NOMO-1 (cell line): ENCODE measurements around the gene ARL8A.
"Not testable (repeated sequence)": the region's sequence is repeated elsewhere in the genome, so short reads cannot be mapped to it uniquely, and the experiment has no call there.

Source experiments
- DNase-seq, 2 experiments: peaks; one replicate each; lab custom pipeline; 2025; ENCODE audit not compliant: unreplicated experiment in 2 of 2; lab: John Stamatoyannopoulos, UW

ARL8A gene

GRCh38 chr1:202143011-202143767 lies 1.3 kb downstream of the ARL8A start:
- peak; percentile 66 to 78 for DNase-seq

DNA sequence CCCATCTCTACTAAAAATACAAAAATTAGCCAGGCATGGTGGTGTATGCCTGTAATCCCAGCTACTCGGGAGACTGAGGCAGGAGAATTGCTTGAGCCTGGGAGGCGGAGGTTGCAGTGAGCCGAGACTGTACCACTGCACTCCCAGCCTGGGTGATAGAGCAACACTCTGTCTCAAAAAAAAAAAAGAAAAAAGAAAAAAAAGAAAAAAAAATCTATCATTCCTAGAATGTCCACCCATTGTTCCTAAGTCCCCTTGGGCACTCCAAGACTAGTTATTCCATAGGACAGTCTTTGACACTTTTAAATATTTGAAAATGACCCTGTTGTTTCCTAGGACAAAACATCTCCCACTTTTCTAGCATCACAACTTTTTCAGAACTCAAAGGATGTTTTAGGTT lies 3.1 kb downstream of the ARL8A start:
- DNase-seq, result not testable (repeated sequence)

GRCh38 chr1:202140833-202141232 lies 3.7 kb downstream of the ARL8A start:
- DNase-seq, result no peak

DNA sequence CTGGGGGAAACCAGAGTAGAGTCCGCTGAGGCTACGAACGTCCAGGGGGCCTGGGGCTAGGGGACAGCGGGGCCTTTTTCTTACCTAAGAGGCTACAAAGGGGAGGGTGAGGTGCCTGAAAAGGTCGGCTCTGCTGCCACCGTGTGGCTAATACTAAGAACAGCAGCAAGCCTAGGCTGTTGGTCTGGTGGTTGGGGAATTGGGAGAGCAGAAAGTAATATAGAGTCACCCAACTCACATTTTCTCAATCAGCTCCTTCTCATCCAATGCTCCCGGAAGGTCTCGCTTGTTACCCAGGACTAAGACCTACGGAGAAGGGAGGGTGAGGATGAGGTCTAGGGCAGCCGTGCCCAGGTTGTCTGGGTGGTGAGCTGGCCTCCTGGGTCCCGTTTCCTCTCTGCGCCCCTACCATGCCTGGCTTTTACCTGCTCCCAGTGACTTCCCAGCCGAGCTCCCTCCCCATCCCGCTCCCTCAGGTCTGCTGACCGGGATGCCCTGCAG lies 9.3 kb downstream of the ARL8A start:
- DNase-seq, result peak; percentile 28 to 65

- DNase-seq, result no peak
Measured at GRCh38 chr1:202134645-202135172, 9.8 kb downstream of the ARL8A start.

- DNase-seq, result no peak
Measured at GRCh38 chr1:202133989-202134388, 10.5 kb downstream of the ARL8A start.

- no peak for DNase-seq
Measured at GRCh38 chr1:202133496-202133895, 11.0 kb downstream of the ARL8A start.

- DNase-seq, result no peak
Measured at GRCh38 chr1:202133001-202133400, 11.5 kb downstream of the ARL8A start.

DNA sequence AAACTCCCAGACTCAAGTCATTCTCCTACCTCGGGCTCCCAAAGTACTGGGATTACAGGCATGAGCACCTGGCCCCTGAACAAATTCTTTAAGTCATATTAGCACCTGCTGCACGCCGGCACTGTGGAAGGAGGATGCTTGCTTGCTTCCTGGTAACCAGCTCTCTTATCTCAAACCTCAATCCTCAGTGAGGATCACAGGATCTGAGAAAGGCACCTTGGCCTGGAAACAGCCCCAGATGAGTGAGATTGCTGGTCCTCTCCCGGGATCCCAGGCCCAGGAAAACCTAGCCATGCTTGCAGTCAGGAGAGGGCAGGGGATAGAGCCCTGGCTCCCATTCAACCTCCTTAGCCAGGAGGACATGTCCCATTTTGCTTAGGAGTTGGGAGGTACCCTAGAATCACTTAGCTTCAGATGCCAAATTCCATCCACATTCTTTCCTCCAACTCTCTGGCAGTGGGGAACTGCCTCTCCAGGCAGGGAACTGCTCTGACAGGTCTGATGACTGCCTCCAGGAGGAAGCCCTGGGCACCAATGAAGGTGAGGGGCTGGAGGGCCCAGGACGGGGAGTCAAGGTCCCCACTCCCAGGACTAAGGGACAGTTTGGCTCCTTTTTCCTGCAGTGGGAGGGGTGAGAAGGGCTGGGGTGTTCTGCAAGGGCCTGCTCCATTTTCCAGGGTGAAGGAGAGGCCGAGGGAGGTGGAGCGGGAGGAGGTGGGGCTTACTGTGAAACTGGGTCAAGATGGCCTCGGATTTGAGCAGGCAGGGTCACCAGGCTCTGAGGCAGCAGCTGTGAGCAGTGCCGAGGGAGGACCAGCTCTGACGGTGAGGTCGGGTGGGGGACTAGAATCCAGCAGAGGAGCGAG lies 12.3 kb downstream of the ARL8A start:
- DNase-seq, result no peak

GRCh38 chr1:202130816-202131522 lies 13.6 kb downstream of the ARL8A start:
- no peak for DNase-seq

- DNase-seq, result no peak
Measured at GRCh38 chr1:202130297-202130721, 14.2 kb downstream of the ARL8A start.

- DNase-seq, result no peak
Measured at GRCh38 chr1:202129453-202130296, 14.9 kb downstream of the ARL8A start.

- DNase-seq, result no peak
Measured at GRCh38 chr1:202127836-202128622, 16.5 kb downstream of the ARL8A start.

GRCh38 chr1:202127061-202127460 lies 17.5 kb downstream of the ARL8A start:
- no peak for DNase-seq

DNA sequence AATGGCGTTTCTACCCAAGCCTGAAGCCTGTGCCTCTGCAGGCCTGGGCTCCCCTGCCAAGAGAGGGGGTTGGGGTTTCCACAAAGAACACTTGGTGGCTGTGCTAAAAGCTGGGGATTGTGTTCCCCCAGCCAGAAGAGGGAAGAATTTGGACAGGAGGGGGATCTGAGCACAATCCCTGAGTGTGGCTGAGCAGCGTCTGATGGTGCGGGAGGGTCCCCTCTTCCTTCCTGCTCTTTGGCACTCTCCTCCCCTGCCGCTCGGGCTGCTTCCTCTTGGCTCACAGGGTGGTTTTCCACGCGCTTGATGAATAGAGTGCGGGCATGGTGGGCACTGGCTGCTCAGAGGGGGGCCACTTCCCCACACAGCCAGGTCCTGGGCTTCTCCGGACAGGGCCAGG lies 18.1 kb downstream of the ARL8A start:
- DNase-seq, result no peak

DNA sequence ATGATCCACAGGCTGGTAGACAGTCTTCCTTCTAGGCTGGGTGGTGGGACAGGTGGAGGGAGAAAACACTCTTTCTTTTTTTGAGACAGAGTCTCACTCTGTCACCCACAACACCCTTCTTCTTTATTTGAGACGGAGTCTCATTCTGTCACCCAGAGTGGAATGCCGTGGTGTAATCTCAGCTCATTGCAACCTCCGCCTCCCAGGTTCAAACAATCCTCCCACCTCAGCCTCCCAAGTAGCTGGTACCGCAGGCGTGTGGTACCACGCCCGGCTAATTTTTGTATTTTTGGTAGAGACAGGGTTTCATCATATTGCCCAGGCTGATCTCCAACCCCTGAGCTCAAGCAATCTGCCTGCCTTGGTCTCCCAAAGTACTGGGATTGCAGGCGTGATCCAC lies 18.9 kb downstream of the ARL8A start:
- no peak for DNase-seq

- DNase-seq, result no peak
Measured at GRCh38 chr1:202124142-202124541, 20.4 kb downstream of the ARL8A start.

GRCh38 chr1:202123336-202123813 lies 21.2 kb downstream of the ARL8A start:
- DNase-seq, result no peak
